ENCODE measurements around the gene PPP1R3C.

GRCh38 chr10:91636892-91637291 is 4.0 kb upstream of the PPP1R3C start:
- TF ChIP-seq CTCF (IDR thresholded peaks at IDR 0.05) (no peak), POLR2AphosphoS5 (IDR thresholded peaks at IDR 0.05) (no peak), POLR2A (IDR thresholded peaks at IDR 0.05) (no peak)

Measured in stomach (tissue), 4 donors.